HEK293 (cell line): ENCODE results near the gene TMOD2.

ENCODE experiments used
- CTCF ChIA-PET: fragments of 350-600 bp; formaldehyde crosslinking; extraction: SDS; loops from one replicate; lab custom pipeline; 2021; ENCODE audit warnings: antibody characterized with exemption; lab: Yijun Ruan, JAX
- POLR2A ChIA-PET: fragments of 300-600 bp; formaldehyde crosslinking; extraction: SDS; loops from one replicate; lab custom pipeline; 2020; ENCODE audit warnings: antibody characterized with exemption, inconsistent platforms; lab: Yijun Ruan, JAX
- H3K27ac ChIP-seq: fragments of 200-500 bp; sonication (Bioruptor generic); 2 replicates; pipeline ENCODE4 v1.5.1; 2014; ENCODE audit warnings: low read depth, low read length, control low read depth, inconsistent platforms; ENCODE audit errors: extremely low read depth
- H3K36me3 ChIP-seq, 2 experiments: fragments of 200-500 bp in 1 of 2; sonication (Bioruptor generic) in 1 of 2; 1 replicate in 1 of 2; 2 replicates in 1 of 2; pipeline ENCODE4 v1.5.1; 2014 to 2017; ENCODE audit warnings: inconsistent platforms in 2 of 2, low read length in 2 of 2; ENCODE audit not compliant: control insufficient read depth in 2 of 2, insufficient read depth in 1 of 2
- H3K4me1 ChIP-seq: fragments of 200-500 bp; sonication (Bioruptor generic); 2 replicates; pipeline ENCODE4 v1.5.1; 2014; ENCODE audit warnings: mild to moderate bottlenecking, low read length, inconsistent platforms; ENCODE audit not compliant: control insufficient read depth, insufficient read depth
- H3K4me3 ChIP-seq: 2 replicates; pipeline ENCODE4 v1.5.1; 2011; ENCODE audit warnings: low read depth, mild to moderate bottlenecking, control low read depth, low read length, moderate library complexity
- H3K9me3 ChIP-seq: fragments of 200-500 bp; sonication (Bioruptor generic); 2 replicates; pipeline ENCODE4 v1.5.1; 2014; ENCODE audit warnings: low read depth, low read length, inconsistent platforms; ENCODE audit not compliant: control insufficient read depth, insufficient read depth
- BCL11A ChIP-seq: fragments of 450-650 bp; formaldehyde crosslinking; IDR thresholded peaks from 2 replicates; pipeline ENCODE4 v1.5.1; 2016; ENCODE audit warnings: low read depth, missing biosample characterization, missing genetic modification characterization
- BCL11B ChIP-seq: fragments of 450-650 bp; formaldehyde crosslinking; IDR thresholded peaks from 2 replicates; pipeline ENCODE4 v1.5.1; 2016; ENCODE audit warnings: low read depth, missing biosample characterization, missing genetic modification characterization
- EGR2 ChIP-seq: fragments of 450-650 bp; formaldehyde crosslinking; IDR thresholded peaks from 2 replicates; pipeline ENCODE4 v1.5.1; 2016; ENCODE audit warnings: low read depth, missing biosample characterization, missing genetic modification characterization
- FEZF1 ChIP-seq: fragments of 450-650 bp; formaldehyde crosslinking; IDR thresholded peaks from 2 replicates; pipeline ENCODE4 v1.5.1; 2016; ENCODE audit warnings: missing biosample characterization, missing genetic modification characterization
- SALL2 ChIP-seq: fragments of 450-650 bp; formaldehyde crosslinking; IDR thresholded peaks from 2 replicates; pipeline ENCODE4 v1.5.0; 2017; ENCODE audit warnings: missing biosample characterization, mild to moderate bottlenecking, missing genetic modification characterization, borderline replicate concordance
- YY1 ChIP-seq: fragments of 450-650 bp; formaldehyde crosslinking; IDR thresholded peaks from 2 replicates; pipeline ENCODE4 v1.5.1; 2018; ENCODE audit warnings: missing biosample characterization, missing genetic modification characterization
- ZFP37 ChIP-seq: fragments of 450-650 bp; formaldehyde crosslinking; IDR thresholded peaks from 2 replicates; pipeline ENCODE4 v1.5.1; 2016; ENCODE audit warnings: missing biosample characterization, missing genetic modification characterization
- ZNF121 ChIP-seq: fragments of 450-650 bp; formaldehyde crosslinking; IDR thresholded peaks from 2 replicates; pipeline ENCODE4 v1.5.1; 2016; ENCODE audit warnings: missing biosample characterization, missing genetic modification characterization
- ZNF2 ChIP-seq: fragments of 450-650 bp; formaldehyde crosslinking; IDR thresholded peaks from 2 replicates; pipeline ENCODE4 v1.5.1; 2016; ENCODE audit warnings: missing biosample characterization, missing genetic modification characterization
- ZNF335 ChIP-seq: fragments of 450-650 bp; formaldehyde crosslinking; conservative IDR thresholded peaks from 2 replicates; pipeline ENCODE4 v1.5.1; 2016; ENCODE audit warnings: missing biosample characterization, missing genetic modification characterization
- ZNF391 ChIP-seq: fragments of 450-650 bp; formaldehyde crosslinking; IDR thresholded peaks from 2 replicates; pipeline ENCODE4 v1.5.1; 2016; ENCODE audit warnings: low read depth, missing biosample characterization, missing genetic modification characterization, borderline replicate concordance
- ZNF433 ChIP-seq: fragments of 450-650 bp; formaldehyde crosslinking; IDR thresholded peaks from 2 replicates; pipeline ENCODE4 v1.5.1; 2016; ENCODE audit warnings: missing biosample characterization, missing genetic modification characterization, low read depth
- ZNF521 ChIP-seq: fragments of 450-650 bp; formaldehyde crosslinking; IDR thresholded peaks from 2 replicates; pipeline ENCODE4 v1.5.1; 2017; ENCODE audit warnings: missing biosample characterization, mild to moderate bottlenecking, missing genetic modification characterization
- ZNF555 ChIP-seq: fragments of 450-650 bp; formaldehyde crosslinking; conservative IDR thresholded peaks from 2 replicates; pipeline ENCODE4 v1.5.1; 2017; ENCODE audit warnings: missing biosample characterization, mild to moderate bottlenecking, missing genetic modification characterization, inconsistent platforms
- ZNF777 ChIP-seq: fragments of 450-650 bp; formaldehyde crosslinking; IDR thresholded peaks from 2 replicates; pipeline ENCODE4 v1.5.1; 2017; ENCODE audit warnings: missing biosample characterization, missing genetic modification characterization, borderline replicate concordance
- ZNF792 ChIP-seq: fragments of 450-650 bp; formaldehyde crosslinking; IDR thresholded peaks from 2 replicates; pipeline ENCODE4 v1.5.1; 2016; ENCODE audit warnings: missing biosample characterization, missing genetic modification characterization
- TF ChIP-seq, protein P1 (sequence below): fragments of 450-650 bp; formaldehyde crosslinking; IDR thresholded peaks from 2 replicates; pipeline ENCODE4 v1.5.1; 2016; ENCODE audit warnings: missing biosample characterization, missing genetic modification characterization
- TF ChIP-seq, protein P2 (sequence below): fragments of 450-650 bp; formaldehyde crosslinking; IDR thresholded peaks from 2 replicates; pipeline ENCODE4 v1.5.1; 2016; ENCODE audit warnings: missing biosample characterization, missing genetic modification characterization
- TF ChIP-seq, protein P3 (sequence below): fragments of 450-650 bp; formaldehyde crosslinking; IDR thresholded peaks from 2 replicates; pipeline ENCODE4 v1.5.1; 2016; ENCODE audit warnings: missing biosample characterization, missing genetic modification characterization
- TF ChIP-seq, protein P4 (sequence below): fragments of 450-650 bp; formaldehyde crosslinking; conservative IDR thresholded peaks from 2 replicates; pipeline ENCODE4 v1.5.1; 2016; ENCODE audit warnings: low read depth, missing biosample characterization, missing genetic modification characterization

TMOD2 gene

DNA sequence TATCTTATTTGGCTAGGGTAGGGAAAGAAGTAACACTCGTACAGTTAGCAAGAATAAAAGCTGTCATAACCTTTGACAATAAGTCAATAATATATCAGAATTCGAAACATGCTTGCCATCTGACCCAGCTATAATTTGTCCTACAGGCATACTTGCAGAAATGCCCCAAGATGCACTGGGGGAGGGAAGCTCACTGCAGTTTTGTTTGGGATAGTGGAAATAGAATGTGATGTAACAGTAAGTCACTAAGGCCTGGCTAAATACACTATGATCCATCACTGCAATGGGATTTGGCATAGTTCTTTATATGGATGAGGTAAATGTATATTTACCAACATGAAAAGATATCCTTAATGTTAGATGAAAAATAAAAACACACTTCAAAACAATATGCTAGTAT is 52.6 kb downstream of the TMOD2 start (continued):
- TF ChIP-seq, protein P1, sequence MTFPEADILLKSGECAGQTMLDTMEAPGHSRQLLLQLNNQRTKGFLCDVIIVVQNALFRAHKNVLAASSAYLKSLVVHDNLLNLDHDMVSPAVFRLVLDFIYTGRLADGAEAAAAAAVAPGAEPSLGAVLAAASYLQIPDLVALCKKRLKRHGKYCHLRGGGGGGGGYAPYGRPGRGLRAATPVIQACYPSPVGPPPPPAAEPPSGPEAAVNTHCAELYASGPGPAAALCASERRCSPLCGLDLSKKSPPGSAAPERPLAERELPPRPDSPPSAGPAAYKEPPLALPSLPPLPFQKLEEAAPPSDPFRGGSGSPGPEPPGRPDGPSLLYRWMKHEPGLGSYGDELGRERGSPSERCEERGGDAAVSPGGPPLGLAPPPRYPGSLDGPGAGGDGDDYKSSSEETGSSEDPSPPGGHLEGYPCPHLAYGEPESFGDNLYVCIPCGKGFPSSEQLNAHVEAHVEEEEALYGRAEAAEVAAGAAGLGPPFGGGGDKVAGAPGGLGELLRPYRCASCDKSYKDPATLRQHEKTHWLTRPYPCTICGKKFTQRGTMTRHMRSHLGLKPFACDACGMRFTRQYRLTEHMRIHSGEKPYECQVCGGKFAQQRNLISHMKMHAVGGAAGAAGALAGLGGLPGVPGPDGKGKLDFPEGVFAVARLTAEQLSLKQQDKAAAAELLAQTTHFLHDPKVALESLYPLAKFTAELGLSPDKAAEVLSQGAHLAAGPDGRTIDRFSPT (tag by site-specific recombination) = no peak
- no peak for TF ChIP-seq ZNF555

DNA sequence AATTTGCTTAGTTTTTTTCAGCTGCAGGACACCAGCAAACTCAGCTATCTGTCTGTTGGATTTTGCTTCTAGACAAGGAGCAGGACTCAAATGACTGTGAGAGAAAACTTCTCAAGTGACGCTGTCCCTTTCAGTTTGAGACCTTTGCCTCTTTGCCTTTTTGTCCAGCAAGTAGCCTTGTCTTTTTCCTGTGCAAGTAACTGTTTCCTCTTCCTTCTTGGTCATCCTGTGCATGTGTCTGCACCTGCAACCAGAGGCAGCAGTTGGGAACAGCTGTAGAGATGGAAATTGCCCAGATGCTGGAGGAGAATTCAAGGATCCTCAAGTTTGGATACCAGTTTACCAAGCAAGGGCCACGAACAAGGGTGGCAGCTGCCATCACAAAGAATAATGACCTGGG is 54.7 kb downstream of the TMOD2 start:
- H3K36me3 ChIP-seq = peaks cover 0 to 13% of the 10 kb centered on the region in 2 experiments; a peak in 1 of 3 replicates
- no peaks in the 10 kb centered on the region for H3K9me3 ChIP-seq
- H3K4me1 ChIP-seq = no peaks in the 10 kb centered on the region
- CTCF ChIA-PET = interaction anchor here (0.6 kb wide), 1 partner anchor 277 kb away, joined by 3 read pairs; no protein-coding TSS in a partner anchor
- TF ChIP-seq ZNF391 (tag by site-specific recombination) = no peak
- TF ChIP-seq ZNF521 (tag by site-specific recombination) = no peak
- no peak for TF ChIP-seq ZNF792 (tag by site-specific recombination)
- no peak for TF ChIP-seq ZNF433 (tag by site-specific recombination)
- no peak for TF ChIP-seq BCL11A (tag by site-specific recombination)
- no peak for TF ChIP-seq YY1
- no peak for TF ChIP-seq ZNF777 (tag by site-specific recombination)
- TF ChIP-seq FEZF1 (tag by site-specific recombination) = no peak
- no peak for TF ChIP-seq ZNF121 (tag by site-specific recombination)
- no peak overlapping the region for H3K27ac ChIP-seq
- POLR2A ChIA-PET = no interaction called here
- no peak overlapping the region for H3K4me3 ChIP-seq

DNA sequence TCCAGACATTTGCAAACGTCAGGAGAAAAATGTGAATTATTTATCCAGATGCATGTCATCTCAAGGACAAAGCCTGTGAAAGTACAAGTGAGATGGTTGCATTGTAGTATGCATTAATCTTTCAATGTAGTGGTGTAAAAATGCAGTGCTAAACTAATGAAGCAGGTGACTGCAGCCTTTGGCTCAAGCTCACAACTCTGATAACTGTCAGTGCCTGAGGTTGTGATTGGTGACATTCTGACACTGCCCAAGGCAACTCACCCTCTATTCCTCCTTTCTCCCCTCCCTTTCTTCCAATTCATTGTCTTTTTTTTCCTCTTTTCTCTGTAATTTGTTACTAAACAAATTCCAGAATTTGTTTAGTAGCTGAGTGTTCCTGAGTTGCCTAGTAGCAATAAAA is 58.1 kb downstream of the TMOD2 start:
- CTCF ChIA-PET = interaction anchor here (0.6 kb wide), 2 partner anchors 26 to 80 kb away, joined by 3 to 4 read pairs; no protein-coding TSS in a partner anchor
- POLR2A ChIA-PET = no interaction called here
- no peaks in the 10 kb centered on the region for H3K9me3 ChIP-seq
- H3K27ac ChIP-seq = no peak overlapping the region
- no peaks in the 10 kb centered on the region for H3K4me1 ChIP-seq
- no peak overlapping the region for H3K4me3 ChIP-seq
- no peak for TF ChIP-seq ZNF2 (tag by site-specific recombination)
- no peak for TF ChIP-seq EGR2
- H3K36me3 ChIP-seq = peaks cover 0 to 13% of the 10 kb centered on the region in 2 experiments; a peak in 1 of 3 replicates

DNA sequence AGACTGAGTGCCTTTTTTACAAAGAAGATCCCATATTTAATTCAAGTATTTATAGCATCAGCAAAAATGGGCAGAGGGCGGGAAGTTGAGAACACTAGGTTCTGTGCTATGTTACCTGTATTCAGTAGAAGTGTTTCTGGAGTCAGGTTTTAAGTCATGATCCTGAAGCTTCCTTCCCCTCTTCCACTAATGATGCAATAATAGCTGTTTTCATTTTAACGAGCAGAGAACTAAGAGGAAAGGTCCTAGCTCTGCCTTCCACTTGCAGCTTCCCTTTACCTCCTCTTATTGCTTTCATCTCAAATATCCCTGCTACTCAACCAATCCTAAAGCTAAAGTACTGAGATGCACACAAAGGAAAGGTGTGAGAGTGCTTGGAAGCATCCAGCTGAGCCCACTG is 61.2 kb downstream of the TMOD2 start:
- CTCF ChIA-PET = interaction anchor here (0.7 to 1.1 kb wide), 2 partner anchors 11 to 941 kb away, joined by 3 to 4 read pairs; no protein-coding TSS in a partner anchor
- no peaks in the 10 kb centered on the region for H3K4me1 ChIP-seq
- POLR2A ChIA-PET = no interaction called here
- no peak overlapping the region for H3K27ac ChIP-seq
- no peaks in the 10 kb centered on the region for H3K9me3 ChIP-seq
- no peaks in the 10 kb centered on the region for H3K36me3 ChIP-seq
- H3K4me3 ChIP-seq = no peak overlapping the region
- no peak for TF ChIP-seq BCL11B (tag by site-specific recombination)
- no peak for TF ChIP-seq ZNF335
- TF ChIP-seq, protein P2, sequence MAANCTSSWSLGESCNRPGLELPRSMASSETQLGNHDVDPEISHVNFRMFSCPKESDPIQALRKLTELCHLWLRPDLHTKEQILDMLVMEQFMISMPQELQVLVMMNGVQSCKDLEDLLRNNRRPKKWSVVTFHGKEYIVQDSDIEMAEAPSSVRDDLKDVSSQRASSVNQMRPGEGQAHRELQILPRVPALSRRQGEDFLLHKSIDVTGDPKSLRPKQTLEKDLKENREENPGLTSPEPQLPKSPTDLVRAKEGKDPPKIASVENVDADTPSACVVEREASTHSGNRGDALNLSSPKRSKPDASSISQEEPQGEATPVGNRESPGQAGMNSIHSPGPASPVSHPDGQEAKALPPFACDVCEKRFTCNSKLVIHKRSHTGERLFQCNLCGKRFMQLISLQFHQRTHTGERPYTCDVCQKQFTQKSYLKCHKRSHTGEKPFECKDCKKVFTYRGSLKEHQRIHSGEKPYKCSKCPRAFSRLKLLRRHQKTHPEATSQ = no peak
- TF ChIP-seq, protein P3, sequence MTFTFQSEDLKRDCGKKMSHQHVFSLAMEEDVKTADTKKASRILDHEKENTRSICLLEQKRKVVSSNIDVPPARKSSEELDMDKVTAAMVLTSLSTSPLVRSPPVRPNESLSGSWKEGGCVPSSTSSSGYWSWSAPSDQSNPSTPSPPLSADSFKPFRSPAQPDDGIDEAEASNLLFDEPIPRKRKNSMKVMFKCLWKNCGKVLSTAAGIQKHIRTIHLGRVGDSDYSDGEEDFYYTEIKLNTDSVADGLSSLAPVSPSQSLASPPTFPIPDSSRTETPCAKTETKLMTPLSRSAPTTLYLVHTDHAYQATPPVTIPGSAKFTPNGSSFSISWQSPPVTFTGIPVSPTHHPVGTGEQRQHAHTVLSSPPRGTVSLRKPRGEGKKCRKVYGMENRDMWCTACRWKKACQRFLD (tag by site-specific recombination) = no peak
- TF ChIP-seq, protein P4, sequence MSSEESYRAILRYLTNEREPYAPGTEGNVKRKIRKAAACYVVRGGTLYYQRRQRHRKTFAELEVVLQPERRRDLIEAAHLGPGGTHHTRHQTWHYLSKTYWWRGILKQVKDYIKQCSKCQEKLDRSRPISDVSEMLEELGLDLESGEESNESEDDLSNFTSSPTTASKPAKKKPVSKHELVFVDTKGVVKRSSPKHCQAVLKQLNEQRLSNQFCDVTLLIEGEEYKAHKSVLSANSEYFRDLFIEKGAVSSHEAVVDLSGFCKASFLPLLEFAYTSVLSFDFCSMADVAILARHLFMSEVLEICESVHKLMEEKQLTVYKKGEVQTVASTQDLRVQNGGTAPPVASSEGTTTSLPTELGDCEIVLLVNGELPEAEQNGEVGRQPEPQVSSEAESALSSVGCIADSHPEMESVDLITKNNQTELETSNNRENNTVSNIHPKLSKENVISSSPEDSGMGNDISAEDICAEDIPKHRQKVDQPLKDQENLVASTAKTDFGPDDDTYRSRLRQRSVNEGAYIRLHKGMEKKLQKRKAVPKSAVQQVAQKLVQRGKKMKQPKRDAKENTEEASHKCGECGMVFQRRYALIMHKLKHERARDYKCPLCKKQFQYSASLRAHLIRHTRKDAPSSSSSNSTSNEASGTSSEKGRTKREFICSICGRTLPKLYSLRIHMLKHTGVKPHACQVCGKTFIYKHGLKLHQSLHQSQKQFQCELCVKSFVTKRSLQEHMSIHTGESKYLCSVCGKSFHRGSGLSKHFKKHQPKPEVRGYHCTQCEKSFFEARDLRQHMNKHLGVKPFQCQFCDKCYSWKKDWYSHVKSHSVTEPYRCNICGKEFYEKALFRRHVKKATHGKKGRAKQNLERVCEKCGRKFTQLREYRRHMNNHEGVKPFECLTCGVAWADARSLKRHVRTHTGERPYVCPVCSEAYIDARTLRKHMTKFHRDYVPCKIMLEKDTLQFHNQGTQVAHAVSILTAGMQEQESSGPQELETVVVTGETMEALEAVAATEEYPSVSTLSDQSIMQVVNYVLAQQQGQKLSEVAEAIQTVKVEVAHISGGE (tag by site-specific recombination) = no peak
- TF ChIP-seq ZFP37 = no peak
- TF ChIP-seq SALL2 (tag by site-specific recombination) = no peak
- TF ChIP-seq, protein P1 (tag by site-specific recombination) = no peak
